GM12864 (cell line): ENCODE measurements around the gene LNPEP.

Experiments
- DNase-seq: peaks from one replicate; pipeline ENCODE4 v3.0.0-alpha.2; 2011; ENCODE audit warnings: low read depth
- H3K4me3 ChIP-seq: 2 replicates; pipeline ENCODE4 v1.5.1; 2011; ENCODE audit warnings: mild to moderate bottlenecking, low read depth, low read length, control low read depth
- TF ChIP-seq, protein P1 (sequence below): IDR thresholded peaks from 2 replicates; pipeline ENCODE4 v1.5.1; 2011; ENCODE audit warnings: low read depth, mild to moderate bottlenecking, moderate library complexity, low read length, control low read depth, inconsistent platforms; ENCODE audit errors: missing control alignments

LNPEP gene

DNA sequence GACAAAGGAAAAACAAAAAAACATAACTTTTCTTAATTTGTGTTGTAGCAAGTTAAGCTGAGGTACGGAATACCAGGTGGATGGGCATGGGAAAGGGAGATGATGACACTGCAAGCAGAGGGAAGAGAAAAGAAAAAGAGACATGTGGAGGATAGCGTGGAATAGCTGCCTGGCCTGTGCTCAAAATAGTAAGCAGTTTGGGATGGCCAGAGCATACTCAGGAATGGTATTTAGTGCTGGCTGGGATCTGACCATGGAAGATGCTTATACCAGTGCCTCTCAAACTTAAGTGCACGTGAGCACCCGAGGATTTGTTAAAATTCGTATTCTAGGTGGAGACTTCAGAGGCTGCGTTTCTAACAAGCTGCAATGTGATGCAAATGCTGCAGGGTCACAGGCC, 41.3 kb downstream of the LNPEP start:
- H3K4me3 ChIP-seq, result no peak overlapping the region
- TF ChIP-seq, protein P1, sequence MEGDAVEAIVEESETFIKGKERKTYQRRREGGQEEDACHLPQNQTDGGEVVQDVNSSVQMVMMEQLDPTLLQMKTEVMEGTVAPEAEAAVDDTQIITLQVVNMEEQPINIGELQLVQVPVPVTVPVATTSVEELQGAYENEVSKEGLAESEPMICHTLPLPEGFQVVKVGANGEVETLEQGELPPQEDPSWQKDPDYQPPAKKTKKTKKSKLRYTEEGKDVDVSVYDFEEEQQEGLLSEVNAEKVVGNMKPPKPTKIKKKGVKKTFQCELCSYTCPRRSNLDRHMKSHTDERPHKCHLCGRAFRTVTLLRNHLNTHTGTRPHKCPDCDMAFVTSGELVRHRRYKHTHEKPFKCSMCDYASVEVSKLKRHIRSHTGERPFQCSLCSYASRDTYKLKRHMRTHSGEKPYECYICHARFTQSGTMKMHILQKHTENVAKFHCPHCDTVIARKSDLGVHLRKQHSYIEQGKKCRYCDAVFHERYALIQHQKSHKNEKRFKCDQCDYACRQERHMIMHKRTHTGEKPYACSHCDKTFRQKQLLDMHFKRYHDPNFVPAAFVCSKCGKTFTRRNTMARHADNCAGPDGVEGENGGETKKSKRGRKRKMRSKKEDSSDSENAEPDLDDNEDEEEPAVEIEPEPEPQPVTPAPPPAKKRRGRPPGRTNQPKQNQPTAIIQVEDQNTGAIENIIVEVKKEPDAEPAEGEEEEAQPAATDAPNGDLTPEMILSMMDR, result no peak
- no peak for DNase-seq

DNA sequence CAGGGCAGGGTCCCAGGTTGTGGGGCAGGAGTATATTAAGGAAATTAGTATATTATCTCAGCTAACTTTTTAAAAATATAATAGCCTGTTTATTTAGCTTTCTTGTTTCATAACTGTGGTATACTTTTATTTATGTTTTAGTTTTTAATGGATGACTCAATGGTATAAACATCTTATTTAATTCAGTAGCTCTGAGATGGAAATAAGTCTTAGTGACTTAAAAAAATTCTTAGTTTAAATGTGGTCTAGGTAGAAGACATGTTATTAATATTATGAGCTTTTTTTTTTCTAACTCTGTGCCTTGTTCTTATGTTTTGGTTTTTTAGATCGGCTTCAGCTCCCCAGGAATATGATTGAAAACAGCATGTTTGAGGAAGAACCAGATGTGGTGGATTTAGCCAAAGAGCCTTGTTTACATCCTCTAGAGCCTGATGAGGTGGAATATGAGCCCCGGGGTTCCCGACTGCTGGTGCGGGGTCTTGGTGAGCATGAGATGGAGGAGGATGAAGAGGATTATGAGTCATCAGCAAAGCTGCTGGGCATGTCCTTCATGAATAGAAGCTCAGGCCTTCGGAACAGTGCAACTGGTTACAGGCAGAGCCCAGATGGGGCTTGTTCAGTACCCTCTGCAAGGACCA, 43.1 kb downstream of the LNPEP start:
- TF ChIP-seq, protein P1, result no peak
- H3K4me3 ChIP-seq, result no peak overlapping the region
- DNase-seq, result no peak

- DNase-seq, result no peak
- TF ChIP-seq, protein P1, result no peak
- H3K4me3 ChIP-seq, result no peak overlapping the region
Measured at GRCh38 chr5:96984506-96985192, 48.8 kb downstream of the LNPEP start.

DNA sequence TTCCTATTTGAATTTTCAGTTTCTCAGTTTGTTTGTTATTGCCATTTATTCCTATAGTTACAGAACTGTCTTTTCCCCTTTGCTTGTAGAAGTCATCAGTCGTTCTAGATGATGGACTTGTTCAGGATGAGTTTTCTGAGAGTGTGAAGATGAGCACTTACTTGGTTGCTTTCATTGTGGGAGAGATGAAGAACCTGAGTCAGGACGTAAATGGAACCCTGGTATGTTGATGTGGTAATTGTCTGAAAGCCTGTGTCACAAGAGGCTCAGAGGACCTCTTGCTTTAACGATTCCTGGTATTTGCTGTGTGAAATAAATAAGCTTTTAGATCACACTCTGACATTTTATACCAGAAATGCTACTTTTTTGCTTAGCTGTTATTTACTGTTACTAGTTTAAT, 50.6 kb downstream of the LNPEP start:
- no peak for DNase-seq
- TF ChIP-seq, protein P1, result no peak

DNA sequence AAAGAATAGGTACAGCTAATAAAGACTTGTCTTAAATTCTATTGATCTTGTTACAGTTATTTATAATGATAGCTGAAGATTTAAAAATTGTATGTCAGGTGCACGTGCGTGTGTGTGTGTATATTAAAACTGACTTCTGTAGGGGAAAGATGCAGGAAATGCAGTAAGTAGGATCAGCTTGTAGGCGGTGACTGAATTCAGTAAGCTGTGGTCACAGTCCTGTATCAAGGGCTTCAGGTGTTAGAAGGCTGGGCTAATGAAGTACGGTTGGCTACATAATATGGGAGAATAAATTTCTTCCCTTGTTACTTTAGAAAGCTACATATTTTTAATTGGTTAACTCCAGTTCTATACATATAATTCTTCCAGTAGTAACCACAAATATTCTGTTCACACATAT, 54.2 kb downstream of the LNPEP start:
- H3K4me3 ChIP-seq, result no peak overlapping the region
- TF ChIP-seq, protein P1, result no peak
- no peak for DNase-seq

More for the DNA sequence above, 50.6 kb downstream of the LNPEP start:
- H3K4me3 ChIP-seq, result no peak overlapping the region

GRCh38 chr5:96991708-96992107, 55.8 kb downstream of the LNPEP start:
- TF ChIP-seq, protein P1, result no peak
- H3K4me3 ChIP-seq, result no peak overlapping the region
- DNase-seq, result no peak

- no peak overlapping the region for H3K4me3 ChIP-seq
- no peak for DNase-seq
- TF ChIP-seq, protein P1, result no peak
Measured at GRCh38 chr5:96993760-96994159, 57.9 kb downstream of the LNPEP start.
